HL-60/S4 (cell line): ENCODE data around the gene HINT2.

ENCODE experiments used
- in situ Hi-C: fragments of 300-500 bp; cut with MboI; formaldehyde crosslinking; loops from 2 replicates; pipeline ENCODE4 v1.14.3; 2022; ENCODE audit warnings: low sequenced_read_pairs

HINT2 gene

DNA sequence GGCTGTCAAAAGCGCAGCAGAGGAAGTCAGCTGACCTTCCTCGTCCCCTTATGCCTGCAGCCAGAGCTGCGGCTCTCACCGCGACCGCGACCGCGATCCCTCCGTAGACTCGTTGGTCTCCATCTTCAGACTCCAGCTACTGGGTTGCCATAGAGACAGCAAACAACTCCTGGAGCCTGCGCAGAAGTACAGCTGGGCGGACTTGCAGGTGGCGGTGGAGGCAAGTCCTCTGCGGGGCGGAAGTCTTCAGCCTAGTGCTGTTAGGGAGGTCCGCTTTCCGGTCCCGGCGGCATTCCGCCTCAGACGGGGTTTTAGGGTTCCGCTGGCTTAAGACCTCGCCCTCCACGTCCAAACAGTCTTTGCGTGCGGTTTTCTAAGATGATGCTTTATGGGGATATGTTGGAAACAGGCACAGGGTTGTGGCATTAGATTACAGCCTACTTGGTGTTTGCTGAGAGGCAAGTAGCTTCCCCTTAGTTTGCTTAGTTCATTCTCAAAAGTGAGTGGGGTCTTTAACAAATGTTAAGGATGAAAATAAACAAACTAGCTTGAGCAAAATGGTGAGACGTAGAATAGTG, 2.7 kb downstream of the HINT2 start, which contains the start of gene SPAG8:
SPAG8 (minus strand) TSS at position 238 of the 578 bp plus-strand sequence; CDS start at position 123, 115 bp downstream.
- in situ Hi-C loops, result no loop called here

DNA sequence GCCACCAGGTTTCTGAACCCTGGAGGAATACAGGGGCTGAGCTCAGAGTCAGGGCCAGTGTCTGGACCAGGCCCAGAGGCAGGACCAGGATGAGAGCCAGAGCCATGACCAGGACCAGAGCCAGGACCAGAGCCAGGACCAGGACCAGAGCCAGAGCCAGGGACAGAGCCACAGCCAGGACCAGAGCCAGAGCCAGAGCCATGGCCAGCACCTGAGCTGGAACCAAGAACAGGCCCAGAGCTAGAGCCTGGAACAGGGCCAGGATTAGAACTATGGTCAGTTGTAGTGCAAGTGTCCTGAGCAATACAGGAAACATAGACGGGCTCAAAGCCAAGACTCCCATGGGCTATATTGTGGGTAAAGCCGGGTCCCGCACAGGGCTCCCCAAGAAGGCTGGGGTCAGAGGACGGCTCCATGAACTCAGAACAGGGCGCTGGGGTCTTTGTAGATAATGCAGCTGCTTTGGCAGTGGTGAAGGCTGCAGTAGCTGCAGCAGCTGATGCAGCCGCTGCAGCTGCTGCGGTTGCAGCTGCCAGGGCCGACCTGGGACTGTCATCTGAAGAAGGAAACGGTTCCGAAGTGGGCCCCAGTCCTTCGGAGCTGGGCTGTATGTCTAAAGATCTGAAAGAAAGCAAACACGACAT, 3.3 kb downstream of the HINT2 start:
- in situ Hi-C loops, result no loop called here

DNA sequence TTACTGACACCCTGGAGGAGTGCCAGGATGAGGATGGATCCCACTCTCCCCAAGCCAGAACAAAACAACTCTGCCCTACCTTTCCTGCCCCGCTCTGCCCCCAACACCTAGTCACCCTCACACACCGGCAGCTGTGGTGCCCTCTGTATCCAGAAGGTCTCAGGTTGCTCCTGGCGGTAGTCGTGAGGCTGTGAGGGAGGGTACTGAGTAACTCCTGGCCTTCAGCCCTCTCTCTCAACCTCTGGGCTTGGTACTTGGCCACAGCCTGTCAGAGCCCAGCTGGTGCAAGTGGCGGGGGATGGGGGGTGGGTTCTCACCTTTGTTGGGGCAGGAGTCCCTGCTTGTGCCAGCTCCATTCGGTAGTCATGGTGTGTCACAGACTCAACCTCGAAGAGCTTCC, 4.7 kb downstream of the HINT2 start:
- in situ Hi-C loops, result no loop called here

DNA sequence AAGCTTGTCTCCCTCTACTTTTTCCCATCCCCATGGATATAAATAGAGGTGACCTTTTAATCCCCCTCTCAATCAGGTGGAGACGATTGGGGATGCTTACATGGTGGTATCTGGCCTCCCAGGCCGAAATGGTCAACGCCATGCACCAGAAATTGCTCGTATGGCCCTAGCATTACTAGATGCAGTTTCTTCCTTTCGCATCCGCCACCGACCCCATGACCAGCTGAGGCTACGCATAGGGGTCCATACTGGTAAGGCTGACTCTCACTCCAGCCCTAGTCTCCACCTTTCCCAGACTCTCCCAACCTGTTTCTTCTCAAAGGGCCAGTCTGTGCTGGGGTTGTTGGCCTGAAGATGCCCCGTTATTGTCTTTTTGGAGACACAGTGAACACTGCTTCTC, 6.4 kb downstream of the HINT2 start:
- in situ Hi-C loops, result no loop called here

DNA sequence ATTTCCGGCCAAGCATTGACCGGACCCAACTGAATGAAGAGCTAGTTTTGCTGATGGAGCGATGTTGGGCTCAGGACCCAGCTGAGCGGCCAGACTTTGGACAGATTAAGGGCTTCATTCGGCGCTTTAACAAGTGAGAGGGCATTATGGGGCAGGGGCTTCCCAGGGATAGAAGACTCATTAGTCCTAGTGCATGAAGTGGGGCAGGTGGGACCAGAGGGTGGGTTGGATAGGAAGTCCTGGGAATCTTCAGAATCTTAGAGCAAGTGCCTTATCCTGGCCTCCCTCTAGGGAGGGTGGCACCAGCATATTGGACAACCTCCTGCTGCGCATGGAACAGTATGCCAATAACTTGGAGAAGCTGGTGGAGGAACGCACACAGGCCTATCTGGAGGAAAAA, 8.7 kb downstream of the HINT2 start:
- in situ Hi-C loops, result no loop called here

DNA sequence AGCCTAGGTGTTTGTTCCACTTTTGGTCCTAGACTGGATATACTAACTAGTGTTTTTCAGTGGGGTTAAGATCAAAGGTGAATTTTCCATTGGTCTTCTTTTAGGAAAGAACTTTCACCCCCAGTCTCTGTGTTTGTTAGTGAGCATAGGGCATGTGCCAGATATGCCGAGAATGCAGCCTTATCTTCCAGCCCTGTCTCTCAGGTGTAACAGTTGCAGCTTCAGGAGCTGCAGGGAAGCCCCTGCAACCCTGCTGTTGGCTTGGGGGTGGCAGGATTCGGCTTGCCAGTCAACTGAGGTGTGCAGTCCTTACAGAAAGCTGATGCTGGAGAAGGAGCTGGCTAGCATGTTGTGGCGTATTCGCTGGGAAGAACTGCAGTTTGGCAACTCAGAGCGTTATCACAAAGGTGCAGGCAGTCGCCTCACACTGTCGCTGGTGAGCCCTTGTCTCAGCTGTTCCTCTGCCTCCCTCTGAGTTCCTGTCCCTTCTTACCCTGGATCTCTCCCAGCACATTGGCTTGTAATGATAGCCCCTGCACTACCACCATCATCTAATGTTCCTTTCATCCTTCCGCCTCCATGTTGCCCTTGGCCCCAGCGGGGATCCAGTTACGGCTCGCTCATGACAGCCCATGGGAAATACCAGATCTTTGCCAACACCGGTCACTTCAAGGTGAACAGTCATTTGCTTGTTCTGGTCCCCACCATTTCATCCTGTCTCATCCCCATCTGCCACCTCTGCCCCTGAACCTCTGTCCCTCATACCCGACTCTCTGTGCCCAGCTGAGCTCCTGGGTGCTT, 13.3 kb downstream of the HINT2 start:
- in situ Hi-C loops, result no loop called here

DNA sequence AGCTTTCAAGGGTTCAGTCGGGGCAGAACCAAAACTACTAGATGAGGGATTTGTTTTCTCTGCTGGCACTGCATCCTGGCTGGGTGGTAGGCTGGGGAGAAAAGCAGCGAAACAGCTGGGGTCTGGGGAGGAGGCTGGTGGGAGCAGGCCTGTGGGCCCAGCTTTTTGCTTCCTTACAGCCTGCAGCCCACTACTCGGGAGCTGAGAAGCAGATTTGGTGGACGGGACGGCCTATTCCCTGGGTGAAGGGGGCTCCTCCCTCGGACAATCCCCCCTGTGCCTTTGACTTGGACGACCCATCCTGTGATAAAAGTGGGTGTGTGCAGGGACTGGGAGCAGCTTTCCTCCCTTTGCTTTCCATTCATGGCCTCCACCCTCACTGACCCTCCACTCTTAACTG, 14.3 kb downstream of the HINT2 start:
- in situ Hi-C loops, result no loop called here

DNA sequence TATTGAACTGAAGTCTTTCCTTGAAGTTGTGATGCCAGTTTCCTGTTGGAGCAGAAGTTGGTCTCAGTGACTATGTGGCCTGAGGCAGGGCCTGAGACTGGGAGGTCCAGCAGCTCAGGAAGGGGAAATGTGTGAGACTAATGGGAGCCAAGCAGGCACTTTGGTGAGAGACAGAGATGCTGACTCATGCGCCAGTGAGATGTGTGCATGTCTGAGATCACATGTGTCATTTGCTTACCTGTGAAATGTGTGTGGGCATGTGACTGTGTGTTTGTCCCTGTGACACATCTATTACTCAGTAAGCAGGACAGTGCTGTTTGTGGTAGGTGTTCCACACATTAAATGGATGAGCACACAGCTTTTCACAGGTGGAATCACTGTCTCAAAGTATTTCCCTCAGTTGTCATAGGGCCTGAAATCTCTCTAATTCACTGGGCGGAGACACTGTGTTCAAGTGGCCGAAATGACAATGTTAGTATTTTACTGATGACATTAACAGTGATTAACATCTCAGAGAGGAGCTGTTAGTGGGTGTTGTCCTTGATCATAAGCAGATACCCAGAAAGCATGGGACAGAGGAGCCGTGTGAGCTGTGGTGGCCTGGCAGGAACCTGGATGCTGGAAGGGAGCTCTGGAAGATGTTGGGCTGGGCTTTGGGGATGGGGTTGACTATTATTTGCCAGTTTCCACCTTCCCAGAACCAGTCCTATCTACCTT, 16.0 kb downstream of the HINT2 start:
- in situ Hi-C loops, result loop anchor here (25.0 kb wide), 1 partner anchor 88 kb away; no protein-coding TSS in a partner anchor

DNA sequence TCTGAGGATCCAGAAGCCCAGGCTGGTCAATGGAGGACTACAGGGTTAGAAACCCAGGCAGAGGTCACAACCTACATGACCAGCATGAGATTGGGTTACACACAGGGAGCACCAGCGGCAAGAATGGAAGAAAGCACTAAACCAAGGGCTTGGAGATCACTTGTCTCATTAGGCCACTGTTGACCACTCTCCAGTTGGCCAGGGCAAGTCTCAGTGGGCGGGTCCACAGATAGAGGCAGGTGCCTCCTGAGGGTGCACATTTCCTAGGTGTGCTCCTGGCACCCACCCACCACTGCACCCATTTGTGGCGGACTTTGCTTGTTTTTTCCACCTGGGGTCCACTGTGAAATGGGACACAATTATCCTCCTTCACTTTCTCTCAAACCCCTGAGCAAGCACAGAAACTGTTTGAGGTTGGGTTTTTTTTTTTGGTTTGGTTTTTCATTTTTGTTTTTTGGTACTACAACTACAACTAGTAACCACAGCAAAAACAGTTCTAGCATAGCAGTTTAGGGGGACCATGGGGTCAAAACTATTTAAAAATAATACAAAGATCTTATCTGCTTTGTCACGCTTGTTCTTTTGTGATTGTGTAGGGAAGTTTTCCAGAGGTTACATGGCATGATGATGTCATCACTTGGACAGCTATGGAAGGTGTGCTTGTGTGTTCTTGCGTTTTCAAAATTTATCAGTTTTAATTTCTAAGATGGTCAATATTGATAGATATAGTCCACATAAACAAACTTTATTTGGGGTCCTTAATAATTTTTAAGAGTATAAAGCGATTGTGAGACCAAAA, 17.3 kb downstream of the HINT2 start:
- in situ Hi-C loops, result loop anchor here (25.0 kb wide), 1 partner anchor 90 kb away; no protein-coding TSS in a partner anchor

DNA sequence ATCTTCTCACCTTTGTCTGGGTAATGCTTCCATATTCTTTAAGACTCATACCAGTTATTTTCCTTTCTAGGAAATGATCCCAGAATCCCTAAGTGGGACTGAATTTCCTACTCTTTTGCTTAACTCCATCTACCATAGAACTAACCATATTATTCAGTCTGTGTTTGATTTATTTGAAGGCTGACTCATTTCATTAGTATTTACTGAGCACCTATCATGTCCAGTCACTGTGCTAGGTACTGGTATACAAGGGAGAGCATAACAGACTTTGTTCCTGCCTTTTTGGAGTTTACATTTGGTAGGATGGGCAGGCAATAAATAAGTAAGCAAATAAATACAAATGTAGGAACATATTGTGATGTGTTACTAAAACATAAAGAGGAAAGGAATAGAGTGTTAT, 19.1 kb downstream of the HINT2 start:
- in situ Hi-C loops, result loop anchor here (25.0 kb wide), 1 partner anchor 92 kb away; no protein-coding TSS in a partner anchor

DNA sequence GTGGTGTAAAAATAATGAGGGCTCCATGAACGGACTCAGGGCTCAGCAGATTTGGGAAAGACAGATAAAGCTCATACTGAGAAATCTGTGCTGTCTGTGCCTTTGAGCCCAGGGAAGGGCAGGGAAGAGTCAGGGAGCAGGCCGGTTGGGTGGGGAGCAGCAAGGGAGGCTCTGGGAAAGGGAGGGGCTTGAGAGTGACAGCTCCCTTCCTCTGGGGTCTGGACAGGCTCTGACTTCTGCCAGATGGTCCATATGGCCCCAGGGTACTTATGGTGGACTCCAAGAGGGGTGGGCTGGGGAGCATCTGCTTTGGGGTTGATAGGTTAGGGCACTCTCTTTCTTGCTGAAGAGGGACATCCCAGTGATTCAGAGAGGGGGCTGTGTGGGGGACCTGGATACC, 21.4 kb downstream of the HINT2 start:
- in situ Hi-C loops, result loop anchor here (25.0 kb wide), 1 partner anchor 94 kb away; no protein-coding TSS in a partner anchor

DNA sequence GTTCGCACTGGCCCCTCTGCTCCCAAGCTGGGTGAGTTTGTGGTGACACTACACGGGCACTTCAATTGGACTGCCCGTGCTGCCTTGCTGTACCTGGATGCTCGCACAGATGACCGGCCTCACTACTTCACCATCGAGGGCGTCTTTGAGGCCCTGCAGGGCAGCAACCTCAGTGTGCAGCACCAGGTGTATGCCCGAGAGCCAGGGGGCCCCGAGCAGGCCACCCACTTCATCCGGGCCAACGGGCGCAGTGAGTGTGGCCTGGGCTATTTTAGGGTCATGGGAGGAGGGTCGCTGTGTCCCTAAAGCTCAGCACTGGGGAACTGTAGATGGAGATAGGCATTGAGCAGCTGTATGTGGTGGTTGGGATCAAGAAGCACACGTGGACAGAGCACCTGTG, 22.0 kb downstream of the HINT2 start:
- in situ Hi-C loops, result loop anchor here (25.0 kb wide), 1 partner anchor 94 kb away; no protein-coding TSS in a partner anchor

DNA sequence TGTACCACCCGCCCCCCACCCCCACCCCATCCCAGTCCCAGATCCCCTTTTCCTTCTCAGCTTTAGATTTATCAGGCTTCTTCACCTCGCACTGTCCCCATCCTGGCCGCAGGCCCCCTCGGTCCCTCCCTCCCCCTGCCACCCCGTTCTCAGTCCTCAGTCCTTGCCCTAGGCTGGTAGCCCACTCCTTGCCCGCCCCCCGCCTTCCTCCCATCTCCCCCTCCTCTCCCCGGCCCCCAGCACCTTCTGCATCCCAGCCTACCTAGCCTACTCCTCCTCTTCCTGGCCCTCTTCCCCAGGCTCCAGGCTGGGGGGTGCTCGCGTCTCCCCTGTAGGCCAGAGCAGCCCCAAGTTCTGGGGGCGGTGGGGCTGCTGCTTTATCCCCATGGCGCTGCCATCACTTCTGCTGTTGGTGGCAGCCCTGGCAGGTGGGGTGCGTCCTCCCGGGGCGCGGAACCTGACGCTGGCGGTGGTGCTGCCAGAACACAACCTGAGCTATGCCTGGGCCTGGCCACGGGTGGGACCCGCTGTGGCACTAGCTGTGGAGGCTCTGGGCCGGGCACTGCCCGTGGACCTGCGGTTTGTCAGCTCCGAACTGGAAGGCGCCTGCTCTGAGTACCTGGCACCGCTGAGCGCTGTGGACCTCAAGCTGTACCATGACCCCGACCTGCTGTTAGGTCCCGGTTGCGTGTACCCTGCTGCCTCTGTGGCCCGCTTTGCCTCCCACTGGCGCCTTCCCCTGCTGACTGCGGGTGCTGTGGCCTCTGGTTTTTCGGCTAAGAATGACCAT, 22.6 kb downstream of the HINT2 start:
- in situ Hi-C loops, result loop anchor here (25.0 kb wide), 1 partner anchor 95 kb away; no protein-coding TSS in a partner anchor

DNA sequence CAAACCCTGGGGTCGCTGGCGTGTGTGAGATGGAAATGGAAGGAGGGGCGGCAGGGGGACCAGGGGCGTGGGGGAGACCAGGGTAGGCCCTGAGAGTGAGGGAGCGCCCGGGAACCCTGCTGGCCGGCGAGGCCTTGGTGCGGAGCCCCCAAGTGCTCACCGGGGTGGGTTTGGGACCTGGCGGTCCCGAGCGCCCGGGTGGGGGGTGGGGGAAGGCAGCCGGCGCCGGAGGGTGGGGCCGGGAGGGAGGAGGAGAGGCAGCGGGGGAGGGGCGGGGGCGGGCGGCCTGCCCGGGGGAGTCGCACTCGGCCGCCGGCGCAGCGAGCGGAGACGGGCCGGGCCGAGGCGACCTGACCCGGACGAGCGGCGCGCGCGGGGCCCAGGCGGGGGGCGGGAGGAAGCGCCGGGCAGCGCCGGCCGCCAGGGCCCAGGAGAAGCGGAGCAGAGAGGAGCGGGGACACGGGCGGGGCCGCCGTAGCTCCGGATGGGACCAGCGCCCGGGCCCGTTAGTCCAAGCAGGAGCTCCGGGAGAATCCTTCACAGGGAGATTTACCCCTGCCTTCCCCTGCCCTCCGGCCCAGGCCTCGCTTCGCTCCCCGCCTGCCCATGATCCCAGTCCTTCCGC, 23.4 kb downstream of the HINT2 start, which contains the start of gene NPR2:
NPR2 (plus strand) TSS at position 295 of the 625 bp plus-strand sequence. CDS start 818 bp downstream, outside the sequence.
- in situ Hi-C loops, result loop anchor here (25.0 kb wide), 1 partner anchor 96 kb away; no protein-coding TSS in a partner anchor

DNA sequence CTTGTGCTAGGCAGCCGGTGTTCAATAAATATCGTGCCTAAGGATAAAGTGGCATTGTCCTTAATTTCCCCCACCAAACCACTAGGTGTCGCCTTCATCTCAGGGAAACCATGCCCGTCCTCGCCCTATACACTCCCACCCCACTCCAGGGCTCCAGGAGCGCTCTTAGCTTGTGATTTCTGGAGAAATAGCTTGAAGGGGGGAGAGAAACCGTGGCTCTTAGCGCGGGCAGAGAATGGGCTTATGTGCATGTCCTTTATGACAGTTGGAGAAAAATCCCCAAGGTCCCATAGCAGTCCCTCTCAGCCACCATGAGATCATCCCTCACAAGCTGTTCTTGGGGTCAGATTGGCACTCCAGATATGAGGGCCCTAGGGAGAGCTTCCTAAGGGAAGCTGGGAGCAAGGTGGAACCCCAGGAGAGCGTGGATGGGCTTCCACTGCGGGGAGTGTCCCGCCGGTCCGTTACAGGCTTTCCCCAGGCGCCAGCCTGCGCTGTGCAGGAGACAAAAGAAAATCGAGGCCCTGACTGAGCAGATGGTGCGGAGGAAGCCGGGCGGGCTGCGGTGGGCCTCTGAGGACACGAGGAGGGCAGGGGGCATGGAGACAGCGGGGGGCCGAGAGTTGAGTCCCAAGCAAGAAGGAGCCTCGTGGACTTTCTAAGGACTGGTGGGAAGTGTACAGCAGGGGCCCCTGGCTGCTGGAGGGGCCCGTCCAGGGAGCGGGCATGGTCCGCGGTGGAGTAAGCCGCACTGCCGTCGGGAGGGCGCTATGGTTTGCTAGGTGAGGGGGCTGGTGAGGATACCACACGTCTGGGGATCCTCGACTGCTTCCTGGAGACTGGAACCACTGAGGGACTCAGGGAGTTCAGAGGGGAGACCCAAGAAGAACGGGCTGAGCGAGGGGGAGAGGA, 24.2 kb downstream of the HINT2 start:
- in situ Hi-C loops, result loop anchor here (25.0 kb wide), 1 partner anchor 97 kb away; no protein-coding TSS in a partner anchor

DNA sequence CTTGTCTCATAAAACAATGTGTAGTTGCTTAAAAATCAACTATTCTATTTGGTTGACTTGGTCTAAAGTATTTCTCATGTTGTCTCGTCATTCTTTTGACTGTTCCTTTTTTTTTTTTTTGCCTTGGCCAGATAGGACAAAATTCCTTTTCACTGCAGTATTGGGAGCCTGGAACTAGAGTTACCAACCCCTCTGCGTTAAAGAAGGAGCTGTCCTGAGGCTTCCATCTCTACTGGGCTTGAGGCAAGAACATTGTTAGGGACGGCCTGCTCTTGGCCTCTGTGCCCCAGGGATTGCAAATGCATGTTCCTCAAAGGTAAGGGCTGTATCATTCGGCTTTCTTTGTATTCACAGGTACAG, 24.8 kb downstream of the HINT2 start:
- in situ Hi-C loops, result loop anchor here (25.0 kb wide), 1 partner anchor 97 kb away; no protein-coding TSS in a partner anchor

DNA sequence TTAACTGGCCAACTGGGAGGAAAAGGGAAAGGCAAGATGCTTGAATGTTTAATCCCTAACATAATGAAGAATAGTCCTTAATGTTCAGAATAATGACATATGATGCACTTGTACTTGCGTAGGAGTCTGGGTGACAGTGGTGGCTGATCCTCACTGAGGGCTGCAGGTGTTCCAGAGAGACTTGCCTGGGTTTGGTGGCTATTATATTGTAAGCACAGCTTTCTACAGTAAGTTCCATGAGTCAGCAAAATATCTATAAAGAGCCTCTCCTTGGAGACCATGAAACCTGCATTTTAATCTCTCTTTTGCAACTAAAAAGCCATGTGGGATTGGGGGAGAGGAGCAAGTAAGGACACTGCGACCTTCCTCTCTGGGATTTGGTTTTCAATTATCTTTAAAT, 25.3 kb downstream of the HINT2 start:
- in situ Hi-C loops, result loop anchor here (25.0 kb wide), 1 partner anchor 98 kb away; no protein-coding TSS in a partner anchor
